ENCODE results near the gene CGB5.
"Not testable (repeated sequence)": the region's sequence is repeated elsewhere in the genome, so short reads cannot be mapped to it uniquely, and the experiment has no call there.

The CGB5 gene

DNA sequence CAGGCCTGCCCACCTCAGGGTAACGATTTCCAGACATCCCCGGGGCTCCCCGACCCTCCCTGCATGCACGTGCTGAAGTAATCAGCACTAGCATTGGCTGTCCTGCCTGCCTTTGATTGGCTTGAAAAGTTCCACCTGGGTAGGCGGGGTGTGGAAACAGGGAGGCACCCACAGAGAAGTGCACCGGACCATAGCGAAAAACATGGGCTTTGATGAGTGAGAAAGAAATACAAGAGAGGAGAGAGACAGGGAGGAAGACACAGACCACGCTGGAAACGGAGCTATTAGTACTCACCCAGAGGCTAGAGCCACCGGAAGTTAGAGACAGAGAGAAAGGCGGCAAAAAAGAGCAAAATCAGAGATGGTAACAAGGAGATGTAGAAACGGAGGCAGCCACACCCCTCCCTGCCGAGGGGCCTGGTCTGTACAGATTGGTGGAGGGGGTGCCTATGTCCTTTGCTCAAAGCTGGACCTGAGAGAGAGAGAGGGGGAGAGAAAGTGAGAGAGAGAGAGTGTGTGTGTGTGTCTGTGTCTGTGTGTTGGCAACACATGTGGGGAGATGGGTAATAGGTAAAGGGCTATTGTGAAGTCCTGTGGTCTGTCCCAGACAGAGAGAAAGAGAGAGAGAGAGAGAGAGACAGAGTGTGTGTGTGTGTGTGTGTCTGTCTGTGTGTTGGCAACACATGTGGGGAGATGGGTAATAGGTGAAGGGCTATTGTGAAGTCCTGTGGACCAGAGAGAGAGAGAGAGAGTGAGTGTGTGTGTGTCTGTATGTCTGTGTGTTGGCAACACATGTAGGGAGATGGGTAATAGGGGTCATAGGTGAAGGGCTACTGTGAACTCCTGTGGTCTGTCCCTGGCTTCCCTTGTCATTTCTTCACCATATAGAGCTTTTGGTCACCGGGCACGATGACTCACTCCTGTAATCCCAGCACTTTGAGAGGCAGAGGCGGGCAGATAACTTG, 22.4 kb upstream of the CGB5 start:
- no peak for DNase-seq (ENCODE audit: insufficient read length, low spot score)
- no peak for TF ChIP-seq POLR2A (IDR thresholded peaks at IDR 0.05; ENCODE audit: low read depth, low read length)
- TF ChIP-seq POU2F2 (IDR thresholded peaks at IDR 0.05; ENCODE audit: low read depth, low read length), result no peak
- no peak for TF ChIP-seq POLR2AphosphoS5 (IDR thresholded peaks at IDR 0.05; ENCODE audit: low read depth, low read length)
- no peak for TF ChIP-seq TAF1 (IDR thresholded peaks at IDR 0.05; ENCODE audit: low read depth, low read length)
- TF ChIP-seq SPI1 (IDR thresholded peaks at IDR 0.05; ENCODE audit: low read depth, low read length), result no peak
- no peak for TF ChIP-seq PAX5 (IDR thresholded peaks at IDR 0.05; ENCODE audit: insufficient read depth, low read length, severe bottlenecking)
- no peak for FAIRE-seq

GRCh38 chr19:49022116-49022515, 21.5 kb upstream of the CGB5 start:
- TF ChIP-seq TAF1 (IDR thresholded peaks at IDR 0.05; ENCODE audit: low read depth, low read length), result no peak
- no peak for TF ChIP-seq POLR2A (IDR thresholded peaks at IDR 0.05; ENCODE audit: low read depth, low read length)
- no peak for TF ChIP-seq PAX5 (IDR thresholded peaks at IDR 0.05; ENCODE audit: insufficient read depth, low read length, severe bottlenecking)
- TF ChIP-seq POU2F2 (IDR thresholded peaks at IDR 0.05; ENCODE audit: low read depth, low read length), result no peak
- no peak for TF ChIP-seq POLR2AphosphoS5 (IDR thresholded peaks at IDR 0.05; ENCODE audit: low read depth, low read length)
- TF ChIP-seq SPI1 (IDR thresholded peaks at IDR 0.05; ENCODE audit: low read depth, low read length), result no peak
- no peak for FAIRE-seq

GRCh38 chr19:49024233-49024632, 19.4 kb upstream of the CGB5 start, which contains the start of gene CGB3:
Gene CGB3, minus strand, starts transcription at chr19:49024333. Its CDS starts 362 bp downstream, at chr19:49023971.
- FAIRE-seq; DNase-seq (ENCODE audit: insufficient read length, low spot score): not testable (repeated sequence)

More at GRCh38 chr19:49022116-49022515, 21.5 kb upstream of the CGB5 start:
- DNase-seq (ENCODE audit: insufficient read length, low spot score), result no peak

GRCh38 chr19:49025088-49025487, 18.6 kb upstream of the CGB5 start:
- not testable (repeated sequence) for FAIRE-seq; DNase-seq (ENCODE audit: insufficient read length, low spot score)

GRCh38 chr19:49025599-49025998, 18.0 kb upstream of the CGB5 start:
- DNase-seq (ENCODE audit: insufficient read length, low spot score); FAIRE-seq: not testable (repeated sequence)

DNA sequence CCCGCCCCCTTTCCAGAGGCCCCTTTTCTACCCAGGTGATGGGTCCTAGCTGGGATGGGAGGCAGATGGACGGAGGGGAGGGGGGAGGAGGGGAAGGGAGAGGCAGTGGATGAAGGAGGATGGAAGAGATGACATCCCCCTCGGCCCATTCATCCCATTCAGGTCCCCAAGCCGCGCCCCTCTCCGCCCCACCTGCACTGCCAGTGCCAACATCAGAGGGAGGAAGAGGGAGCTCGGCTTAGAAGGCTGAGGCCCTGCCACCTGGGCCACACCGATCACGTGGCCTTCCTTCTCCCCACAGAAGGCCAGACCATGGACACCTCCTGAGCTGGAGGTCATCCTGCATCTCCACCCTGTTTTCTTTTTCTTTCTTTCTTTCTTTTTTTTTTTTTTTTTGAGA, 15.0 kb upstream of the CGB5 start:
- FAIRE-seq, result not testable (repeated sequence)

GRCh38 chr19:49029749-49030148, 13.9 kb upstream of the CGB5 start:
- not testable (repeated sequence) for FAIRE-seq; DNase-seq (ENCODE audit: insufficient read length, low spot score)

More for the DNA sequence above, 15.0 kb upstream of the CGB5 start:
- DNase-seq (ENCODE audit: insufficient read length, low spot score), result not testable (repeated sequence)

DNA sequence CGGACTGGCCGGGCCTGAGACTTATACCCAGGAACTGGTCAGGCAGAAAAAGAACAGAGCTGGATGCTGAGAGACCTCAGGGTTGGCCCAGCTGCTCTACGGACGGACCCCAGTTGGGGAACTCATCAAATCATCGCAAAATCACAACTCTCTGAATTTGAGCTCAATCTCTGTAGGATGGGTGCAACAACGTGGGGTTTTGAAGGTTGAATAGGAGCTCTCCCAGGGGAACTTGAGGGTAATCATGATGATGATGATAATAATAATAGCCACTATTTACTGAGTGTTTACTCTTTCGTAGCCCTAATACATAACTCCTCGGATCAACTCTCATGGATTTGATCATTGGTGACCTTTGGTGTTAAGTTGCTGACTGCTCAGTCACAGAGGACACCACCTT, 13.3 kb upstream of the CGB5 start:
- FAIRE-seq; DNase-seq (ENCODE audit: insufficient read length, low spot score): not testable (repeated sequence)

GRCh38 chr19:49031642-49032301, 11.9 kb upstream of the CGB5 start, which contains the start of gene CGB2:
Gene CGB2, plus strand, starts transcription at chr19:49031890. Its CDS starts 206 bp downstream, at chr19:49032096.
- FAIRE-seq; DNase-seq (ENCODE audit: insufficient read length, low spot score): not testable (repeated sequence)

GRCh38 chr19:49036815-49037214, 6.8 kb upstream of the CGB5 start, which contains the start of gene CGB1:
Gene CGB1, minus strand, starts transcription at chr19:49036895. Its CDS starts 184 bp downstream, at chr19:49036711.
- not testable (repeated sequence) for FAIRE-seq; DNase-seq (ENCODE audit: insufficient read length, low spot score)

DNA sequence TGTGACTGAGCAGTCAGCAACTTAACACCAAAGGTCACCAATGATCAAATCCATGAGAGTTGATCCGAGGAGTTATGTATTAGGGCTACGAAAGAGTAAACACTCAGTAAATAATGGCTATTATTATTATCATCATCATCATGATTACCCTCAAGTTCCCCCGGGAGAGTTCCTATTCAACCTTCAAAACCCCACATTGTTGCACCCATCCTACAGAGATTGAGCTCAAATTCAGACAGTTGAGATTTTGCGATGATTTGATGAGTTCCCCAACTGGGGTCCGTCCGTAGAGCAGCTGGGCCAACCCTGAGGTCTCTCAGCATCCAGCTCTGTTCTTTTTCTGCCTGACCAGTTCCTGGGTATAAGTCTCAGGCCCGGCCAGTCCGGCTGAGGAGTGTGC, 5.5 kb upstream of the CGB5 start:
- FAIRE-seq; DNase-seq (ENCODE audit: insufficient read length, low spot score): not testable (repeated sequence)

- DNase-seq (ENCODE audit: insufficient read length, low spot score); FAIRE-seq: not testable (repeated sequence)
Measured at GRCh38 chr19:49038557-49039276, 4.9 kb upstream of the CGB5 start.

GRCh38 chr19:49039736-49040135, 3.9 kb upstream of the CGB5 start:
- FAIRE-seq; DNase-seq (ENCODE audit: insufficient read length, low spot score): not testable (repeated sequence)

Measured in GM12891 (cell line).